CD4-positive, CD25-positive, alpha-beta regulatory T cell (primary cell): ENCODE measurements around the gene FRMD3. TPM values are rescaled to one million over a fixed set of nuclear protein-coding genes. Genes with fewer than 3 reads are reported as not detected.

Experiments used
- ATAC-seq, 2 donors: fragments of 150-1000 bp; cut with Tn5 transposase; one replicate each; pipeline ENCODE4 v1.10.0; 2021; ENCODE audit warnings: low read depth in 2 of 2, moderate number of reproducible peaks in 2 of 2, moderate library complexity in 1 of 2
- DNase-seq, 3 donors: peaks; one replicate each; pipeline versions ENCODE4 v3.0.0 to v3.0.0-alpha.2; 2012 to 2022; ENCODE audit warnings: mixed read lengths in 1 of 3
- H3K27ac ChIP-seq: one replicate; pipeline ENCODE4 v1.7.0; 2013; ENCODE audit warnings: mild to moderate bottlenecking, low read length; ENCODE audit not compliant: insufficient read depth, poor library complexity, severe bottlenecking
- H3K27me3 ChIP-seq: one replicate; pipeline ENCODE4 v1.7.0; 2013; ENCODE audit warnings: low read length; ENCODE audit not compliant: control insufficient read depth, insufficient read depth
- H3K36me3 ChIP-seq: one replicate; pipeline ENCODE4 v1.7.0; 2013; ENCODE audit warnings: mild to moderate bottlenecking, low read length, moderate library complexity; ENCODE audit not compliant: control insufficient read depth, insufficient read depth
- H3K4me1 ChIP-seq: 2 replicates; pipeline ENCODE4 v1.7.0; 2013; ENCODE audit warnings: mild to moderate bottlenecking, low read length; ENCODE audit not compliant: insufficient read depth, control insufficient read depth, poor library complexity, severe bottlenecking
- H3K4me3 ChIP-seq: one replicate; pipeline ENCODE4 v1.7.0; 2013; ENCODE audit warnings: low read depth, mild to moderate bottlenecking, low read length, moderate library complexity
- H3K9me3 ChIP-seq, 2 experiments: 1 replicate in 1 of 2; 2 replicates in 1 of 2; pipeline ENCODE4 v1.7.0; 2013; ENCODE audit warnings: low read length in 2 of 2, mild to moderate bottlenecking in 1 of 2, moderate library complexity in 1 of 2; ENCODE audit not compliant: control insufficient read depth in 2 of 2
- H3K27ac Mint-ChIP-seq, 3 donors: one replicate each; pipeline ENCODE4 v1.8.0; 2020 to 2022; ENCODE audit warnings: mild to moderate bottlenecking in 3 of 3, mixed read lengths in 3 of 3, moderate library complexity in 2 of 3
- H3K27me3 Mint-ChIP-seq: one replicate; pipeline ENCODE4 v1.8.0; 2022; ENCODE audit warnings: mild to moderate bottlenecking, mixed read lengths
- H3K36me3 Mint-ChIP-seq: one replicate; pipeline ENCODE4 v1.8.0; 2020; ENCODE audit warnings: mixed read lengths
- H3K4me1 Mint-ChIP-seq, 4 donors: one replicate each; pipeline ENCODE4 v1.8.0; 2020 to 2022; ENCODE audit warnings: mixed read lengths in 4 of 4, mild to moderate bottlenecking in 1 of 4
- H3K4me3 Mint-ChIP-seq, 4 donors: one replicate each; pipeline ENCODE4 v1.8.0; 2020 to 2022; ENCODE audit warnings: mild to moderate bottlenecking in 4 of 4, mixed read lengths in 4 of 4, moderate library complexity in 3 of 4
- H3K9me3 Mint-ChIP-seq, 7 donors: one replicate each; pipeline ENCODE4 v1.8.0; 2020 to 2022; ENCODE audit warnings: mixed read lengths in 7 of 7, mild to moderate bottlenecking in 3 of 7, moderate library complexity in 2 of 7
- polyA plus RNA-seq, 4 donors: library from polyadenylated mRNA; unstranded; fragments of 300-500 nt; fragmentation: Illumina TruSeq; gene quantifications; one replicate each; pipeline ENCODE4 v1.2.3, GENCODE V29; 2021
- total RNA-seq: library from RNA; stranded (reverse); gene quantifications from one replicate; pipeline ENCODE4 v1.2.3, GENCODE V29; 2022

FRMD3 gene
- total and polyA plus RNA-seq, 5 donors from 2014 or later, result 0.25 to 2.8 TPM; not detected in 3

- no peak for DNase-seq
- no peak overlapping the region for H3K4me3 Mint-ChIP-seq
- no peak for ATAC-seq
Observed at GRCh38 chr9:83406921-83407320, 131.3 kb downstream of the FRMD3 start.

GRCh38 chr9:83405759-83406158 is 132.4 kb downstream of the FRMD3 start:
- DNase-seq (no peak), ATAC-seq (no peak)
- Mint-ChIP-seq H3K9me3 (peaks cover 0 to 4% (median 0%) of the 10 kb centered on the region in 7 donors), H3K27ac (no peak overlapping the region), H3K4me1 (peaks cover 0 to 2% (median 0%) of the 10 kb centered on the region in 4 donors), H3K4me3 (no peak overlapping the region), H3K27me3 (no peaks in the 10 kb centered on the region), H3K36me3 (no peaks in the 10 kb centered on the region)
- Histone ChIP-seq H3K4me3 (no peak overlapping the region), H3K27me3 (no peaks in the 10 kb centered on the region), H3K36me3 (no peaks in the 10 kb centered on the region), H3K4me1 (no peaks in the 10 kb centered on the region), H3K27ac (no peak overlapping the region), H3K9me3 (no peaks in the 10 kb centered on the region)

More at GRCh38 chr9:83406921-83407320, 131.3 kb downstream of the FRMD3 start:
- Mint-ChIP-seq H3K27me3 (no peaks in the 10 kb centered on the region), H3K36me3 (no peaks in the 10 kb centered on the region), H3K27ac (no peak overlapping the region), H3K9me3 (peaks cover 0 to 4% (median 0%) of the 10 kb centered on the region in 7 donors), H3K4me1 (peaks cover 0 to 2% (median 0%) of the 10 kb centered on the region in 4 donors)
- H3K9me3 ChIP-seq, result no peaks in the 10 kb centered on the region
- no peaks in the 10 kb centered on the region for H3K4me1 ChIP-seq
- H3K4me3 ChIP-seq, result no peak overlapping the region
- no peaks in the 10 kb centered on the region for H3K27me3 ChIP-seq
- H3K27ac ChIP-seq, result no peak overlapping the region
- no peaks in the 10 kb centered on the region for H3K36me3 ChIP-seq

GRCh38 chr9:83403527-83404238 is 134.5 kb downstream of the FRMD3 start:
- Mint-ChIP-seq H3K27ac (no peak overlapping the region), H3K36me3 (no peaks in the 10 kb centered on the region), H3K4me1 (peaks cover 0 to 2% (median 0%) of the 10 kb centered on the region in 4 donors), H3K27me3 (peaks cover 6% of the 10 kb centered on the region), H3K4me3 (no peak overlapping the region), H3K9me3 (peaks cover 0 to 2% (median 0%) of the 10 kb centered on the region in 7 donors)
- no peak for ATAC-seq
- Histone ChIP-seq H3K27me3 (no peaks in the 10 kb centered on the region), H3K27ac (no peak overlapping the region), H3K36me3 (no peaks in the 10 kb centered on the region), H3K4me3 (no peak overlapping the region), H3K4me1 (no peaks in the 10 kb centered on the region), H3K9me3 (no peaks in the 10 kb centered on the region)
- no peak for DNase-seq

GRCh38 chr9:83401328-83401900 is 136.8 kb downstream of the FRMD3 start:
- Histone ChIP-seq H3K4me3 (no peak overlapping the region), H3K9me3 (no peaks in the 10 kb centered on the region), H3K36me3 (no peaks in the 10 kb centered on the region), H3K27me3 (no peaks in the 10 kb centered on the region), H3K4me1 (no peaks in the 10 kb centered on the region), H3K27ac (no peak overlapping the region)
- Mint-ChIP-seq H3K4me1 (no peaks in the 10 kb centered on the region), H3K27me3 (peaks cover 6% of the 10 kb centered on the region), H3K4me3 (no peak overlapping the region), H3K36me3 (peaks cover 3% of the 10 kb centered on the region), H3K27ac (no peak overlapping the region), H3K9me3 (peaks cover 0 to 2% (median 0%) of the 10 kb centered on the region in 7 donors)
- ATAC-seq (no peak), DNase-seq (no peak)

GRCh38 chr9:83396813-83397212 is 141.4 kb downstream of the FRMD3 start:
- H3K4me3 Mint-ChIP-seq, result no peak overlapping the region
- no peaks in the 10 kb centered on the region for H3K9me3 Mint-ChIP-seq
- no peaks in the 10 kb centered on the region for H3K27me3 ChIP-seq
- peaks cover 3% of the 10 kb centered on the region for H3K36me3 Mint-ChIP-seq
- no peaks in the 10 kb centered on the region for H3K4me1 Mint-ChIP-seq
- ATAC-seq, result no peak
- no peak overlapping the region for H3K27ac ChIP-seq
- H3K9me3 ChIP-seq, result no peaks in the 10 kb centered on the region
- no peak overlapping the region for H3K4me3 ChIP-seq
- peaks cover 6% of the 10 kb centered on the region for H3K27me3 Mint-ChIP-seq
- no peaks in the 10 kb centered on the region for H3K4me1 ChIP-seq
- H3K27ac Mint-ChIP-seq, result no peak overlapping the region
- no peaks in the 10 kb centered on the region for H3K36me3 ChIP-seq
- no peak for DNase-seq

- Mint-ChIP-seq H3K4me1 (no peaks in the 10 kb centered on the region), H3K27ac (no peak overlapping the region), H3K36me3 (peaks cover 3% of the 10 kb centered on the region), H3K27me3 (peaks cover 6% of the 10 kb centered on the region), H3K9me3 (no peaks in the 10 kb centered on the region), H3K4me3 (no peak overlapping the region)
- no peaks in the 10 kb centered on the region for H3K9me3 ChIP-seq
- no peak overlapping the region for H3K27ac ChIP-seq
- ATAC-seq (no peak), DNase-seq (no peak)
- no peaks in the 10 kb centered on the region for H3K36me3 ChIP-seq
- H3K27me3 ChIP-seq, result no peaks in the 10 kb centered on the region
- no peak overlapping the region for H3K4me3 ChIP-seq
- H3K4me1 ChIP-seq, result no peaks in the 10 kb centered on the region
Observed at GRCh38 chr9:83396342-83396741, 141.9 kb downstream of the FRMD3 start.

- H3K27me3 ChIP-seq, result no peaks in the 10 kb centered on the region
- H3K9me3 Mint-ChIP-seq, result peaks cover 0 to 1% (median 0%) of the 10 kb centered on the region in 7 donors
- H3K9me3 ChIP-seq, result no peaks in the 10 kb centered on the region
- DNase-seq (no peak), ATAC-seq (no peak)
- peaks cover 2% of the 10 kb centered on the region for H3K36me3 Mint-ChIP-seq
- H3K4me1 Mint-ChIP-seq, result no peaks in the 10 kb centered on the region
- no peak overlapping the region for H3K27ac Mint-ChIP-seq
- no peaks in the 10 kb centered on the region for H3K4me1 ChIP-seq
- H3K4me3 Mint-ChIP-seq, result no peak overlapping the region
- no peak overlapping the region for H3K27ac ChIP-seq
- no peaks in the 10 kb centered on the region for H3K36me3 ChIP-seq
- no peaks in the 10 kb centered on the region for H3K27me3 Mint-ChIP-seq
- H3K4me3 ChIP-seq, result no peak overlapping the region
Observed at GRCh38 chr9:83392228-83392627, 146.0 kb downstream of the FRMD3 start.

GRCh38 chr9:83388346-83388745 is 149.9 kb downstream of the FRMD3 start:
- Histone ChIP-seq H3K4me1 (no peaks in the 10 kb centered on the region), H3K9me3 (no peaks in the 10 kb centered on the region), H3K27me3 (no peaks in the 10 kb centered on the region), H3K4me3 (no peak overlapping the region), H3K27ac (no peak overlapping the region), H3K36me3 (no peaks in the 10 kb centered on the region)
- Mint-ChIP-seq H3K36me3 (no peaks in the 10 kb centered on the region), H3K4me1 (no peaks in the 10 kb centered on the region), H3K27ac (no peak overlapping the region), H3K27me3 (no peaks in the 10 kb centered on the region), H3K4me3 (no peak overlapping the region), H3K9me3 (peaks cover 0 to 1% (median 0%) of the 10 kb centered on the region in 7 donors)
- DNase-seq (no peak), ATAC-seq (no peak)
